SKM-1 treated with dmso at 0.1 percent for 144 hours (cell line): ENCODE measurements around the gene BAG5.
"Not testable (repeated sequence)": the region's sequence is repeated elsewhere in the genome, so short reads cannot be mapped to it uniquely, and the experiment has no call there.

Source experiments
- DNase-seq: peaks from one replicate; lab custom pipeline; 2025; ENCODE audit not compliant: unreplicated experiment; lab: John Stamatoyannopoulos, UW

The BAG5 gene

DNA sequence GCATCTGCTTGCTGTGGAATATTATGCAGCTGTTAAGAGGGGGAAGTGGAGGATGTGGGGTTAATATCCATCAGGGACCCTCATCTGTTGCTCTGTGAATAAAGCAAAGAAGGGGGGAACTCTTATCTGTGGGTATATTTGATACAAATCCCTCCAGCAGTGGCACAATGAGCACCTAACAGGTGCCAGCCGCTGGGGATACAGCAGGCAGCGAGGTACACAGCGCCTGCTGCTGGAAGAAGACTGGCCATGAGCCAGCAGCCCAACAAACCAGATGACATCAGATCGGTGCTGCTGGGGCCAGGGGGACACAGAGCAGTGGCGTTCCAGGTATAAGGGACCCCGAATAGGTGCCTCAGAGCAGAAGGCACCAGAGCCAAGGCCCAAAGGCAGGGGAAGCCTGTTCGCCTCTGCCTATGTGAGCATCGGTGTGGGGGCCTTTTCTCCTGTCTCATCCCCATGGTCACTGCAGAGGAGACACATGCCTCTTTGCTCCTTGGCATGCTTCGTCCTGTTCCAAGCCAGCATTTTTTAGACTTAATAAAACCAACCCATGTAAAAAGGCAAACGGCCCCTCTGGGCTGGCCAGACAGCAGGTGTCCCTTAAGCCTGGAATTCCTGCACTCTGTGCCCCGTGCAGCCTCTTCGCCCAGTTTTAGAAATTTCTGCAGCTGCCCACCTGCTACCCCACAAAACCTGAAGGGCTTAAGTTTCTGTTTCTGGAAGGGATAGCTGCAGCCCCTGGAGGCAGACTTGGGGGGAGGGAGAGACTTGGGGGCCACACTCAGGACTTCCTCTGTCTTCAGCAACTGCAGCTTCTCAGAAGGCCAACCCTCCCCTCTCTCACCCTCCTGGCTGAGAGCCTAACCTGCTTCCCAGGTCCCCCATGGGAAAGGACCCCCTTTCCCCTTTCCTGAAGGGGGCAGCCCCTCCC lies 38.2 kb downstream of the BAG5 start:
- no peak for DNase-seq

DNA sequence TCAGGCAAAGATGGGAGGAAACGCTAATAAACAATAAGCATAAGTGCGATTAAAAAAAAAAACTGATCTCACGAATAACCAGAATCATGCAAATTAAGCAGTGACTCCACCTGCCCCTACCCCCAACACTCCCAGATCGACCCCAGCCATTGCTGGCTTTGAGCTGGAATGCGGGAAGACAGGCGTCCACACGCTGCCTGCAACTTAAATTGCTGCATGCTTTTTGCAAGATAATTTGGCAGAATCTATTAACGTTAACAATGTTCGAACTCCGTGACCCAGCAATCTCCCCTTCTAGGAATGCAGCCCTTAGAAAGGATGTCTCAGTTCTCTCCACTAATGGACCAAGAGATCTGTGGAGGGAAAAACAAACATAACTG lies 38.9 kb downstream of the BAG5 start:
- DNase-seq = no peak

DNA sequence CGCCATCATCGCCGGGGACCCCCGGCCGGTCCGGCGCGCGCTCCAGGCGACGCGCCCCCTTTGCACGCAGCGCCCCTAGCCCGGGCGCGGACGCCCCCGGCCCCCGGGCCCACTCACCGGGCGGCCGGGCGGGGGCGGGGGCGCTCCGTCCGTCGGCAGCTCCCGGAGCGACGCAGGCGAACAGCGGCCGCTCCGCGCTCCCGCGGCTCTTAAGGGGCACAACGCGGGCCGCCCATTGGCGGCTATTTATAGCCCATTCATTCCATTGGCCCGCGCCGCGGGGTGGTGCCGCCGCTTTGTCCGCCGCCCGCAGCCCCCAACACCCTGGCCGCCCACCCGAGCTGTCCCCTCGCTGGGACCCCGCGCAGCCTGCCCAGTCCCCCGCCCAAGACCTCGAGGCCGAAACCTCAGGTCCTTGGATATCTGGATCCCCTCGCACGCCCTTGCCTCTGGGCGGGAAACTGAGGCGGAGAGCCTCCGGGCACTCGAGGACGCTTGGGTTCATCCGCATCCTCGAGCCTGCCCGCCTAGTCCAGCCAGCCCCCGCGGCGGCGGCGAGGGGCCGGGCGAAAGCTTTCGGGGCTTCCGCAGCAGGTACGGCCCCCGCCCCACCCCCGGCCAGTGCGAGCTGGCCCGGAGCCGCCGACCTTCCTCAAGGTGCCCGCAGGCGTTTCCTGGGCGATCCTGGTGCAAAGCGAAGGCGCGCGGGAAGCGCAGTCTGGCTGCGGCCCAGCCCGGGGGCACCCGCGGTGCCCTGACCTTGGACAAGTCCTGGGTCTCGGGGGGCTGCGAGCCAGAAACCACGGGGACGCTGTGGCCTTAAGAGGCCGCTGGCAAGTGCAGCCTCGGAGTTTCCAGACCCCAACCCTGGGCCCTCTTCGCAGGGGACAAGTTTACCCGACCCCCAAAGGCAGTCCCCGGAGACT lies 39.5 kb downstream of the BAG5 start, which contains the start of gene CKB:
Gene CKB (minus strand): TSS at position 182 of the 926 bp plus-strand sequence. CDS start 337 bp downstream, outside the sequence.
- no peak for DNase-seq

DNA sequence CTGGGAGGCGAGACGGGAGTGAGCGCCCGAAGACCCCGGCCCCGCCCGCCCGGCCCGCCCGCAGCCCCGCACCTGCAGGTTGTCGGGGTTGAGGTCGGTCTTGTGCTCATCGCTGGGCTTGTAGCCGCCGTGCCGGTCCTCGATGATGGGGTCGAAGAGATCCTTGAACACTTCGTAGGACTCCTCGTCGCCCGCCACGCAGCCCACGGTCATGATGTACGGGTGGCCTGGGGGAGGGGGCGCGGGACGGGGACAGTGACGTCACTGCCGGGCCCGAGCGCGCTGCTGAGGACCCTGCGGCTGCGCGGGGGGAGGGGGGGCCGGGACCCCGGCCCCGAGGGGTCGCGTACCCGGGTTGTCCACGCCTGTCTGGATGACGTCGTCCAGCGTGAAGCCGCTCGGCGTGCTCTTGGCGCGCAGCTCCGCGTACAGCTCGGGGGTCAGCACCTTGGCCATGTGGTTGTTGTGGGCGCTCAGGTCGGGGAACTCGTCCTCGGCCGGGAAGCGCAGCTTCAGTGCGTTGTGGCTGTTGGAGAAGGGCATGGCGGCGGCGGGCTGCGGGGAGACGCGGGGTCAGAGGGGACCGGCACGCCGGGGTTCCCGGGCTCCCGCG lies 40.4 kb downstream of the BAG5 start:
- no peak for DNase-seq

DNA sequence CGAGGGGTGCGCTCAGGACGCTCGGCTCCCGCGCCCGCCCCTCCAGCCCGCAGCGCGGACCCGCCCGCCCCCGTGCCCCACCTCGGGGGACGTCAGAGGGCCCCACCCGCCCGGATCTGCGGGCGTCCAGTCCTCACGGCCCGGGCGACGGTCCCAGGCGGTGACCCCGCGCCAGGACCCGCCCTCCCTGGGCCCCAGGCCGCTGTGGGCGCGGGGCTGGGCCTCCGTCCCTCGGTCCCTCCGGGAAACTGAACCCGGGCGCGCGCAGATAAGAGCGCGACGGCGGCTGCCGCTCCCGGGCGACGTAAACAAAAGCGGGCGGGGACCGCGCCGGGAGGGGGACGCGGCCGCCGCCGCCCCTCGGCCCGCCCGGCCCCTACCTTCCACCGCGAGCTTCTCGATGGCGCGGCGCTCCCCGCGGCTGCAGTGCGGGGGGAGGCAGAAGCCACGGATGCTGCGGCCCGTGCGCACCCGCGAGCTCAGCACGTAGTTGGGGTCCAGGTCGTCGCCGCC lies 41.0 kb downstream of the BAG5 start:
- no peak for DNase-seq

DNA sequence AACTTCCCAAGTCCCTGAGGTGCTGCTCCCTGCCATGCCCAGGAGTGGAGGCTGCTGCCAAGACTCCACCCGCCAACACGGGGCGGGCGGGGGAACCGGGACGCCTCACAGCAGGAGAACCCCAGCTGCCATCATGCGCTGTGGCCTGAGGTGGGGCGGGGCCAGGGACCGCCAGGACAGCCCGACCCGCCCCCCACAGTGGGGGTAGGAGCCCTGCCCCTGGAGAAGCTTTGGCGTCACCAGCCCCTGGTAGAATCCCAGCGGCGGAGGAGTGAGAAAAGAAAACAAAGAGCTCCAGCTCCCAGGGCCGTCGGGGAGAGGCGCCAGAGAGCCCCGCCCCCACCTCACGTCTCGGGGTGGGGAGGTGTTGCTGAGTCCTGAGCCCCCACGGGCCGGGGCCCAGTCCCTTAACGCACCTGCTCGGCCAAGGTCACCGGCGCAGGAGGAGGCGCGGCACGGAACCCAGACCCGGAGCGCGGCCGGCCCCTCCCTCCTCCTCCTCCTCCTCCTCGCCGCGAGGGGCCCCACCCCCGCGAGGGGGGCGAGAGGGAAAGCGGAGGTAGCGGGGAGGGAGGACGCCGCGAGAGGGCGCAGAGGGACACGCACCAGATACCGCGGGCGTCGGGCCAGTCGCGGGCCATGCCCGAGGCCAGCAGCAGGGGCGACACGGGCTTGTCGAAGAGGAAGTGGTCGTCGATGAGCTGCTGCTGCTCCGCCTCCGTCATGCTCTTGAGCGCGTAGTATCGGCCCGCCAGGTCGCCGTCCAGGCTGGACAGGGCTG lies 41.6 kb downstream of the BAG5 start:
- DNase-seq = no peak

DNA sequence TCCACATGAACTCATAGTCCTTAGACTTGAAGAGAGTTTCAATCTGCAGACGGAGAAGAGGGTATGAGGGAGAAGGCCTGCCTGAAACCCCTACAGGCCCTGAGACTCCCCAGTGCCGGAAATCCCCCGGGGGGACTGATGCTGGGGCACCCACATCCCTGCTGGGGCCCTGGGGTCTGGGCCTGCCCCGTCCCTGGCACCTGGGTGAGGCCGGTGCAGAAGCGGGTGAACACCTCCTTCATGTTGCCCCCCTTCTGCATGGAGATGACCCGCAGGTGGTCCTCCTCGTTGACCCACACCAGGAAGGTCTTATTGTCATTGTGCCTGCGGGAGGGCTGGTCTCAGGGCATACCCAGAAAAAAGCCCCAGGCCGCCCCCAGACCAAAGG lies 42.2 kb downstream of the BAG5 start:
- no peak for DNase-seq

DNA sequence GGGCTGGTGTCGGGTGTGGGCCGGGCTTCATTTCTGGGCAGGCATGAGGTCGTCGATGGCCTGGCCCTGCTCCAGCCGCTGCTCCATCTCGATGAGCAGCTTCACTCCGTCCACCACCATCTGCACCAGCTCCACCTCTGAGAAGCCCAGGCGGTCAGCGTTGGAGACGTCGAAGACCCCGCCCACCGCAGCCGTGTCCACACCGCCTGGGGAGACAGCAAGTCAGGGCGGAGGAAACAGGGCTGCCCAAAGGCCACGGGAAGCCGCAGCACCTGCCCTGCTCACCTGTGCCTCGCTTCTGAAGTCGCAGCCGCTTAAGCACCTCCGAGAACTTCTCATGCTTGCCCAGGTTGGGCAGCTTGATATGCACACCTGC lies 42.6 kb downstream of the BAG5 start:
- DNase-seq = no peak

DNA sequence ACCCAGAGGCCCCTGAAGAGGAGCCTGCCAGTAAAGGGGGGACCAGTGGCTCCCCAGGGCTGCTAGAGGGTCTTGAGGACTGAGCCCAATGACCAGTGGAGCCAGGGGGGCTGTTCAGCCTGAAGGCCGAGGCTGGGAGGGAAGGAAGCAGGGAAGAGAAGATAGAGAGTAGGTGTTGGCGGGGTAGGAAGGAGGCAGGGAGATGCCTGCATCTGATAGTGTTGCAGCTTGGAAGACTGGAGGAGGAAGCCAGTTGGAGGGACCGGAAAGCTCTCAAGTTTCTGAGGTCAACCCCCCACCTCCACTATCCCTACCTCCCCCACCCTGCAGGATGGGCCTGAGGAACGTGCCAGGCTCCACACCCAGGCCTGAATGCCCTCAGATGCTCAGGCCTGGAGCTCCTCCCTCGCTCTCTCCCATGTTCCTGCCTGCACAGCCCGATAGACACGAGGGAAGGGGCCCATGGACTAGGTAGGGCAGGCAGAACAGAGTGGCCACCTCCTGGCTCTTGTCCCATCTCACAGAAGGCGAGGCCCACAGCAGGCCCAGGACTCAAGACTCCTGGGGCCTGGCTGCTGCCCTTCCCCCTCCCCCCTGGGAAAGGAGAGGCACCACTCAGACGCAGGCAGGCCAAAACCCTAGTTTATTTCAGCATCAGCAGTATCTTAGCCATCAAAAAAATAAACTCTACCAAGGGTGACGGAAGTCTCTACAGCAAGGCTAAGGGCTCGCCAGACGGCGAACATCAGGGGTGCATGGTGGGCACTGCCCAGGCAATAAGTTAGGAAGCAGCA lies 43.2 kb downstream of the BAG5 start:
- no peak for DNase-seq

DNA sequence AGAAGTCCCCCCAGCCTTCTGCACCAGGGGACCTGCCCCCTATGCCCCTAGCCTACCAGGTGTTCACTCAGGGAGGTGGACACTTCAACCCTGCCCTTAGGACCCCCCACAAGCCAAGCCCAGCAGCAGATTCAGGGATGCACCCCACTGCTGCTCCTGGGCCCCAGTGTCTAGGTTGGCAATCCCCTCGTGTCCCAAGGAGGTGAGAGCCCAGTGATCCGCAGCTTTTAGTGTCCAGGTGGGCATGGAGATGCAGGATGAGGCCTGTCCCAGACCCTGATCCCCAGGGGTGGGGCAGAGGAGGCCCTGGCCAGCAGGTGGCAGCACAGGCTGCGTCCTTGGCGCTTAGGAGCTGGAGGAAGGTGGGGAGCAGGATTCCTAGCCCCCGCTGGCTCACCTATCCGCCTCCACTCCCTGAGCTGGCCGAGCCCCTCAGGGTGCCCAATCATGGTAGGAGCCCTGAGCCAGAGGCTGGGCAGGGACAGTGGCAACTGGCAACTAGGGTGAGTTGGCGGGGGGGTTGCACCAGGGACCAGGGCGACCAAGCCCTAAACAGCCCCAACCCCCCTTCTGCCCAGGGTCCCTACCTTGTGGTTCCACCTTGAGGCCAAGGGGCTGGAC lies 43.9 kb downstream of the BAG5 start:
- DNase-seq = no peak

DNA sequence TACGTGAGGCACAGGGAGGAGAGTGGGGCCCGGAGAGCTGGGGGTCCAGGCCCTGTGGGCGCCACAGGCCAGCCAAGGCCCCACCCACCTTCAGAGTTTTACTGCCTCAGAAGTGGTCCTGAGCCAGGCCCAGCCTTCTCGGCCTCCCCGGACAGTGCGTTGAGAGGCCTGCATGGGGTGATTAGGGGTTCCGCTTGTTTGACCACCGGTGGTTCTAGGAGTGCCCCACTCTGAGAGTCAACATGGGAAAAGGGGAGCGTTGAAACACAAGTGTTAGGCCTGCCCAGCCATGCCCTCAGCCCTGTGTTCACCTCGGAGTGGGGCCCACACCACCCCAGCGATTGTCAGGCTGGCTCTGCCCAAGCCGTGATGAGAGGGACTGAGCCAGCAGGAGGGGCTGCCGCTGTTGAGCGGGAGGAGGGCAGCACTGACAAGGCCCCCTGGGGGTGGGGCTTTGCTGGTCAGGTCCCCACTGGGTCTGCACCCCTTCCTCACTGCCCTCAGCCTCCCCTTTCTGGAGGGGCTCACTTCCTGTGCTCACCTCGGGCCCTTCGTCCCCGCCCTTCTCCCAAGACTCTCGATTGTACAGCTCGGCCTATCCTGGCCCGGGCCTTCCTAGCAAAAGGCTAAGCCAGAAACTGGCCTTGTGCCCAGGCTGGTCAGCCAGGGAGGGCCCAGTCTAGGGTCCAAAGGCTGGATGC lies 44.6 kb downstream of the BAG5 start:
- DNase-seq = no peak

DNA sequence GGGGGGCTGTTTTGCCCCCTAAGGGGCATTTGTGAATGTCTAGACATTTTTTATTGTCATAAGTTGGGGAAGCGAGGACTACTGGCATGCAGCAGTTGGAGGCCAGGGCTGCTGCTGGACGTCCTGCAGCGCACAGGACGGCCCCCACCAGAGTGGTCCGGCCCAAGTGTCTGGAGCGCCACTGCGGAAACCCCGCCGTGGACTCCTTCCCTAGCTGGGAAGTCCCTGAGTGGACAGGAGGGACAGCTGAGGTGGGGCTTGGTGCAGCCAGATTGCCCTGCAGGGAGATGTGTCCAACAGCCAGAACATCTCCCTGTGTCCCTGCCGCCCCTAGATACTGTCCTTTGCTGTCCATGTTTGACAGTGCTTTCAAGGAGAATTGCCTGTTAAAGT lies 45.3 kb downstream of the BAG5 start:
- DNase-seq = no peak

DNA sequence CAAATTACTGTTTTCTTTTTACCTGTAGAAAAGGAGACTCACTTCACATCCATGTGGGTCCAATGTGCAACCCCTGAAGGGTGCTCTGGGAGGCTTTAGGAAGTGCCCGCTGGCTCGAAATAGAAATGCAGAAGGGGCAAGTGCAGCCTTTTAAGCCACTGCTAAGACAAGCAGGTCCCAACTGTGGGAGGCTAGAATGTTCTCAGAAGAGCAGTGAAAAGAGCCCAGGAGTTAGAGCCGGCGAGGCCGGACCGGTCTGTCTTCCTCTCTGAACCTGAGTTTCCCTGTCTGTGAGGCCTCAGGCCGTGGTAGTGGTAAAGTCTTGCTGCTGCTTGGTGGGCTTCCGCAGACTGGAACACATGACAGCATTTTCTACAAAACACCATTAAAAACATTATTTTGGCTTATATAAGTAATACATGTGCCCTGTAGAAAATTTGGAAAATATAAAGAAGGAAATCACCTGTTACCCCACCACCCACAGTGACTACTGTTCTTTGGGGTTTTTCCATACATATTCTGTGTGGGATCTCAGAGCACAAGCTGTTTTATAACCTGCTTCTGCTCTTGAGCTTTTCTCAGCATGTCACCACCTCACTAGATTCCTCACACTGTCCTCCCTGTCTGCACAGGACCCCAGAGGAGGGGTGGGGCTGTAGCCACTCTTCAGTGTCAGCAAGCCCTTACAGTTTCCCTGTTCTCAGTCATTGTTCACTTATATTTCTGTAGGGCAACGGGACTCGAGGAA lies 45.9 kb downstream of the BAG5 start:
- DNase-seq = no peak

DNA sequence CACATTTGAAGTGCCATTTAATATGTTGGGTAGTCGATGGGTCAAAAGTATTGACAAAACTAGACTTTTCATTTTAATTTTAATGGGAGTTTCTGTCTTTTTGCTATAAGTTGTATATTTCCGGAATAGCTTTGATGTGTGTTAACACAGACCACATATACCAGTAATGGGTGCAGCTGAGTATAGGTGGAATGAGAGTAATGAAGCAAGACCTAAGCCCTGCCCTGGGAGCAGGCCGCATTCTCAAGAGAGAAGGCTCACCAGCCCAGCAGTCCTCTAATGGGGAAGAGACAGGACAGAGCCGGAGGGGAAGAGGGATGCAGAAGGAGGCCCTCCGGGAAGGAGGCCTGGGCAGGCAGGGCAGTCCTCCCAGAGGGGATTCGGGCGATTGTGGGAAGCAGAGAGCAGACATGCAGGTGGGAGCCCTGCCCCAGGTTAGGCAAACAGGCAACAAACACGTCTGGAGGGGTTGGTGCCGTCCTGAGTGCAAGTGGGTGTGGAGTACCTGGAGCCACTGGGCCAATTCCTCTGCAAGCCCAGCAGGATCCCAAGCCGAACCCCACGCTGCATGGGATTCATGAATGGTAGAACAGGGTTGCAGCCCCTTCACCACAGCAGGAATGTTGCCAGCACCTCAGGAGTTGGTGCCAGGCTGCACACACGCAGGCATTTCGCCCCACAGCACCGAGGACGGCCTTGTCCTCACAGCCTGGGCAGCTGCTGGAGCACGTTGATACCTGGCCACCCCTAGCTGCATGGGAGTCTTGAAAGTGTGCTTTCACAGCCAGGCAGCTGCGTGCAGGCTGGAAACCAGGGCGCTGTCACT lies 47.6 kb downstream of the BAG5 start:
- no peak for DNase-seq

DNA sequence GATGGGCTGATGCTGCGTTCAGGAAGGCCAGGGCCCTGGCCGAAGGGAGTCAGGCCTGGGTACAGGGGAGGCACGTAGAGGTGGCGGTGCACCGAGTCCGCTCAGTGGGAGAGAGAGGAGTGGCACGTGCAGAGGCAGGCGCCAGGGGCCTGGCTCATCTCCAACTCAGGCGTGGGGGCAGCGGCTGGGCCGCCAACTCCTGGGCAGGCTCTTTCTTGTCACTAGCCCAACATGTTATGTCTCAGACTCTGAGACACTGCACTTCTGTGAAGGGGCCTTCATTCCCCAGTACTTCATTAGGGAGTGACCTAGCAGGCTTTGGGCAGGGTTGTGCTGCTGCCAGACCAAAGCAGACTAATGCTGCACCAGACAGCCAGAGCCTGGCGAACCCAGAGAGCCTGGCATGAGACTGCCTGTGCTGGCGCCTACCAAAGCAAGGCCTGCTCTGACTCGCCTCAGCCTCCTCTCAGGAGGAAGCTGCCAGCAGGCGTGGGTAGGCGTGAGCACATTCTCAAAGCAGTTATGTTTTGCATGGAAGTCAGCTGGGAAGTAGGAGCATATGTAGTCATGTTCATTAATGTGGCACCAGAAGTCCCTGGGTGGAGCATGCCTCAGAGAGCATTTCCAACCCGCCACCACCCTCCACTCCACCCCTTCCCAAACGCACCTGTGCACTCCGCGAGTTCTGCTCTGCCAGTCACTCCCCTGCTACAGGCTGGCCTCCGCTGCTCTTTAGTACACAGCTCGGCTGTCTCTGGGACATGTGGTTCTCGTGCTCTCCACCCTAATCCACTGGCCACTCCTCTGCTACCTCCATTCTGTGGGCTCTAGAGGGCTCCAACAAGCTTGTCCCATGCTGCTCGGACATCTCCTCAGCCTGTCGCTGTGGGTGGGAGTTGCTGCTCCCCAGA lies 49.5 kb downstream of the BAG5 start:
- no peak for DNase-seq

DNA sequence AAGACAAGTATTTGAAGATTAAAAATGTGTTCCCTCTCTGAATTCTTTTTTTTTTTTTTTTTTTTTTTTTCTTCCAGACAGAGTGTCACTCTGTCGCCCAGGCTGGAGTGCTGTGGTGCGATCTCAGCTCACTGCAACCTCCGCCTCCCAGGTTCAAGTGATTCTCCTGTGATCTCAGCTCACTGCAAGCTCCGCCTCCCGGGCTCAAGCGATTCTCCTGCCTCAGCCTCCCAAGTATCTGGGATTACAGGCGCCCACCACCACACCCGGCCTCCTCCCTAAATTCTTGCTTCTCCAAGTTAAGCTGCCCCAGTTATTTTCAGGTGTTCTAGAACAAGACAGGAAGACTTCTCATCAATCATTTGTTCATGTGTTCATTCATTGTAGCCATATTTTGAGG lies 50.3 kb downstream of the BAG5 start:
- DNase-seq = not testable (repeated sequence)
